H9 (cell line): ENCODE data around the gene SLC1A7. TPM values are rescaled to one million over a fixed set of nuclear protein-coding genes. Genes with fewer than 3 reads are reported as not detected.

Experiments
- DNase-seq: peaks from one replicate; pipeline ENCODE4 v3.0.0-alpha.2; 2017
- H2AFZ ChIP-seq: one replicate; pipeline ENCODE4 v1.6.1; 2013; ENCODE audit warnings: mild to moderate bottlenecking, low read length, control low read depth, moderate library complexity
- H2AK5ac ChIP-seq: 2 replicates; pipeline ENCODE4 v1.6.1; 2013; ENCODE audit warnings: low read length, control low read depth, mixed read lengths; ENCODE audit not compliant: insufficient read length
- H2BK120ac ChIP-seq: one replicate; pipeline ENCODE4 v1.6.1; 2013; ENCODE audit warnings: low read depth, mild to moderate bottlenecking, low read length, control low read depth, inconsistent platforms; ENCODE audit not compliant: poor library complexity, severe bottlenecking
- H2BK12ac ChIP-seq: 2 replicates; pipeline ENCODE4 v1.6.1; 2013; ENCODE audit warnings: low read length, control low read depth, mixed read lengths, low read depth; ENCODE audit not compliant: insufficient read length
- H2BK15ac ChIP-seq: 2 replicates; pipeline ENCODE4 v1.6.1; 2013; ENCODE audit warnings: low read depth, low read length, control low read depth
- H2BK20ac ChIP-seq: one replicate; pipeline ENCODE4 v1.6.1; 2013; ENCODE audit warnings: low read depth, mild to moderate bottlenecking, low read length, control low read depth, inconsistent platforms; ENCODE audit not compliant: poor library complexity, severe bottlenecking
- H2BK5ac ChIP-seq: 2 replicates; pipeline ENCODE4 v1.6.1; 2013; ENCODE audit warnings: low read length, control low read depth, mixed read lengths; ENCODE audit not compliant: insufficient read length
- H3K14ac ChIP-seq: 2 replicates; pipeline ENCODE4 v1.6.1; 2013; ENCODE audit warnings: low read length, control low read depth; ENCODE audit not compliant: insufficient read depth
- H3K18ac ChIP-seq: 2 replicates; pipeline ENCODE4 v1.6.1; 2013; ENCODE audit warnings: low read depth, mild to moderate bottlenecking, mixed read lengths, low read length, control low read depth; ENCODE audit not compliant: insufficient read length
- H3K23ac ChIP-seq: 2 replicates; pipeline ENCODE4 v1.6.1; 2013; ENCODE audit warnings: low read length, control low read depth, mixed read lengths, low read depth; ENCODE audit not compliant: insufficient read length
- H3K23me2 ChIP-seq: 2 replicates; pipeline ENCODE4 v1.6.1; 2013; ENCODE audit warnings: low read depth, mild to moderate bottlenecking, mixed read lengths, low read length, control low read depth; ENCODE audit not compliant: insufficient read length, poor library complexity, severe bottlenecking
- H3K27ac ChIP-seq: 2 replicates; pipeline ENCODE4 v1.5.1; 2013; ENCODE audit warnings: low read length, control low read depth, mixed read lengths, low read depth; ENCODE audit not compliant: insufficient read length
- H3K27me3 ChIP-seq: 2 replicates; pipeline ENCODE4 v1.6.1; 2013; ENCODE audit warnings: low read length, control low read depth, inconsistent platforms; ENCODE audit not compliant: insufficient read depth
- H3K4ac ChIP-seq: 2 replicates; pipeline ENCODE4 v1.6.1; 2013; ENCODE audit warnings: low read depth, mild to moderate bottlenecking, control low read depth, inconsistent platforms, low read length, moderate library complexity
- H3K4me1 ChIP-seq: 2 replicates; pipeline ENCODE4 v1.6.1; 2013; ENCODE audit warnings: low read length, control low read depth, inconsistent platforms; ENCODE audit not compliant: insufficient read depth
- H3K4me2 ChIP-seq: 2 replicates; pipeline ENCODE4 v1.6.1; 2013; ENCODE audit warnings: low read length, control low read depth, mixed read lengths; ENCODE audit not compliant: insufficient read length, insufficient read depth
- H3K56ac ChIP-seq: 2 replicates; pipeline ENCODE4 v1.6.1; 2013; ENCODE audit warnings: low read depth, mild to moderate bottlenecking, mixed read lengths, low read length, control low read depth; ENCODE audit not compliant: insufficient read length
- H3K79me1 ChIP-seq: 2 replicates; pipeline ENCODE4 v1.6.1; 2013; ENCODE audit warnings: low read depth, mild to moderate bottlenecking, moderate library complexity, low read length, control low read depth, inconsistent platforms; ENCODE audit not compliant: insufficient read depth, poor library complexity, severe bottlenecking
- H3K79me2 ChIP-seq: 2 replicates; pipeline ENCODE4 v1.6.1; 2013; ENCODE audit warnings: low read length, control low read depth, inconsistent platforms; ENCODE audit not compliant: insufficient read depth
- H3K9ac ChIP-seq: 2 replicates; pipeline ENCODE4 v1.6.1; 2013; ENCODE audit warnings: low read length, control low read depth, mixed read lengths; ENCODE audit not compliant: insufficient read length; ENCODE audit errors: extremely low read depth
- H3K9me3 ChIP-seq: one replicate; pipeline ENCODE4 v1.6.1; 2013; ENCODE audit warnings: low read depth, low read length, inconsistent platforms; ENCODE audit not compliant: control insufficient read depth
- H3T11ph ChIP-seq: one replicate; pipeline ENCODE4 v1.6.1; 2013; ENCODE audit warnings: mild to moderate bottlenecking, low read length, control low read depth, inconsistent platforms
- H4K20me1 ChIP-seq: one replicate; pipeline ENCODE4 v1.6.1; 2013; ENCODE audit not compliant: control insufficient read depth, insufficient read length, insufficient read depth
- H4K5ac ChIP-seq: 2 replicates; pipeline ENCODE4 v1.6.1; 2013; ENCODE audit warnings: low read depth, mild to moderate bottlenecking, mixed read lengths, low read length, control low read depth; ENCODE audit not compliant: insufficient read length
- H4K8ac ChIP-seq: replicated peaks from 2 replicates; pipeline ENCODE4 v1.6.1; 2013; ENCODE audit warnings: low read length, control low read depth, mixed read lengths, low read depth; ENCODE audit not compliant: insufficient read length
- H4K91ac ChIP-seq: 2 replicates; pipeline ENCODE4 v1.6.1; 2013; ENCODE audit warnings: low read depth, mild to moderate bottlenecking, moderate library complexity, mixed read lengths, low read length, control low read depth; ENCODE audit not compliant: insufficient read length
- H3K27ac Mint-ChIP-seq, 3 experiments: 2 replicates in 2 of 3; 3 replicates in 1 of 3; pipeline ENCODE4 v1.8.0; 2020 to 2021; ENCODE audit warnings: mixed read lengths in 3 of 3, mild to moderate bottlenecking in 1 of 3, moderate library complexity in 1 of 3
- H3K27me3 Mint-ChIP-seq: 2 replicates; pipeline ENCODE4 v1.8.0; 2021; ENCODE audit warnings: low read depth, mild to moderate bottlenecking, moderate library complexity, mixed read lengths
- H3K36me3 Mint-ChIP-seq, 3 experiments: 2 replicates in 2 of 3; 3 replicates in 1 of 3; pipeline ENCODE4 v1.8.0; 2020 to 2021; ENCODE audit warnings: low read depth in 3 of 3, mixed read lengths in 3 of 3; ENCODE audit not compliant: insufficient read depth in 1 of 3
- H3K4me1 Mint-ChIP-seq, 2 experiments: 2 replicates each; pipeline ENCODE4 v1.8.0; 2020; ENCODE audit warnings: mixed read lengths in 2 of 2
- H3K4me3 Mint-ChIP-seq, 2 experiments: 2 replicates in 1 of 2; 3 replicates in 1 of 2; pipeline ENCODE4 v1.8.0; 2020 to 2021; ENCODE audit warnings: mild to moderate bottlenecking in 2 of 2, mixed read lengths in 2 of 2, moderate library complexity in 1 of 2
- H3K9me3 Mint-ChIP-seq, 2 experiments: 2 replicates in 1 of 2; 3 replicates in 1 of 2; pipeline ENCODE4 v1.8.0; 2020; ENCODE audit warnings: mild to moderate bottlenecking in 2 of 2, mixed read lengths in 2 of 2, moderate library complexity in 1 of 2
- CTCF ChIP-seq: fragments of 200-600 bp; sonication (generic); conservative IDR thresholded peaks from 3 replicates; pipeline ENCODE4 v1.8.0; 2021; ENCODE audit warnings: antibody characterized with exemption, mild to moderate bottlenecking
- WGBS: extraction: QIAGEN DNeasy Blood & Tissue Kit; methylation state at CpG from one replicate; pipeline ENCODE4 v1.1.7; 2013; ENCODE audit warnings: missing lambda C conversion rate, low lambda C conversion rate, mixed read lengths; ENCODE audit not compliant: insufficient read length; ENCODE audit errors: extremely low coverage; 5-methylcytosine and 5-hydroxymethylcytosine counted together
- total RNA-seq: library from RNA; stranded (reverse); gene quantifications from 2 replicates; pipeline ENCODE4 v1.2.1, GENCODE V29; 2021

The SLC1A7 gene
- total RNA-seq, 1 experiment from 2014 or later: not detected

DNA sequence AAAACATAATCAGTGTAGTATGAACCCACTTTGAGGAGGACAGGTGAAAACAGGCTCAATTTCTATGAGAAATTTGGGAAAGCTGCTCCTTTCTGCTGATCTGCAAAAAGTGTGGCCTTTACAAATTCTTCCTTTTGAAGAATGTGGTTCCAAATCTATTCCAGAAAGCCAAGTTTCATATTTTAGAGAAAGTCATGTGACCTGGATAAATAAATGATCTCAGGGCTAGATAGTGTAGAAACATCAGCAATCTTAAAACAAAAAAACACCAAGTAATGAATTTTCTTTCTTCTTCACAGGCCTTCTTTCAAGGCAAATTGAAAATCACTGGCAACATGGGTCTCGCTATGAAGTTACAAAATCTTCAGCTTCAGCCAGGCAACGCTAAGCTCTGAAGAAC is 92.1 kb downstream of the SLC1A7 start:
- no peak overlapping the region for H3K23ac ChIP-seq
- no peak overlapping the region for H4K5ac ChIP-seq
- H4K20me1 ChIP-seq: no peaks in the 10 kb centered on the region
- no peak overlapping the region for H2BK120ac ChIP-seq
- H3K4me2 ChIP-seq: no peak overlapping the region
- Mint-ChIP-seq H3K9me3 (no peaks in the 10 kb centered on the region), H3K36me3 (no peaks in the 10 kb centered on the region; a peak in 1 of 7 replicates), H3K27ac (peak overlapping the region in 1 of 3 experiments; percentile 64; a peak in 2 of 7 replicates), H3K27me3 (no peaks in the 10 kb centered on the region), H3K4me1 (peaks cover 27 to 39% of the 10 kb centered on the region in 2 experiments), H3K4me3 (no peak overlapping the region)
- no peak for TF ChIP-seq CTCF
- no peak overlapping the region for H2BK12ac ChIP-seq
- H3K18ac ChIP-seq: no peak overlapping the region
- no CpG with 5 or more reads among the region's 2 CpGs for WGBS
- H3K56ac ChIP-seq: no peak overlapping the region
- H3K14ac ChIP-seq: no peak overlapping the region
- no peak overlapping the region for H3K27ac ChIP-seq
- H4K8ac ChIP-seq: no peak overlapping the region
- no peak overlapping the region for H4K91ac ChIP-seq
- no peak overlapping the region for H3T11ph ChIP-seq
- H2AK5ac ChIP-seq: no peak overlapping the region
- no peaks in the 10 kb centered on the region for H3K27me3 ChIP-seq
- no peaks in the 10 kb centered on the region for H3K79me2 ChIP-seq
- H3K79me1 ChIP-seq: no peaks in the 10 kb centered on the region
- no peak for DNase-seq
- H3K9ac ChIP-seq: no peak overlapping the region
- no peak overlapping the region for H2BK5ac ChIP-seq
- no peak overlapping the region for H2BK20ac ChIP-seq
- H2AFZ ChIP-seq: no peak overlapping the region
- H3K9me3 ChIP-seq: no peaks in the 10 kb centered on the region
- H3K23me2 ChIP-seq: no peaks in the 10 kb centered on the region
- no peak overlapping the region for H2BK15ac ChIP-seq
- H3K4me1 ChIP-seq: peaks cover 4% of the 10 kb centered on the region
- no peak overlapping the region for H3K4ac ChIP-seq
